NB4 (cell line): ENCODE data around the gene BNC2.

ENCODE experiments used
- CTCF ChIP-seq: IDR thresholded peaks from one replicate; pipeline ENCODE4 v1.5.1; 2012; ENCODE audit warnings: low read depth, low read length
- TF ChIP-seq, protein P1 (sequence below): IDR thresholded peaks from 2 replicates; pipeline ENCODE4 v1.6.1; 2011; ENCODE audit warnings: low read depth, low read length

DNA sequence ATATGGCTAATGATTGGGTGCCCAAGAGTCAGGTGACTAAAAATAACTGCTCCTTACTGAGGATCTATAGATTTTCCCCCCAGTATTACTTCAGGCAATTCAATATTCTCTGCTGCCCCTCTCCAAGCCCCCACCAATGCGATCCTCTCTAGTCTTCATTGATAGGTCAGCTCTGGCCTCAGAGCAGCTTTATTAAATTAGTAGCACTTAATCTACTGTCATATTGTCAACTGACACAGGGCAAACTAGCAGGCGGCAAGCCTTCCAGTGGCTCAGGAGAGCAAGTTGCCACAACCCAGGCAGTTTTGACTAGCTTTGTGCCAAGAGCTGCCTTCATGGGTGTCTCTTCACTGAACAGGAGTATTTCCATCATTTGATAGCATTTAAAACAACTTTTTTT lies 462.9 kb downstream of the BNC2 start:
- TF ChIP-seq CTCF = no peak
- TF ChIP-seq, protein P1, sequence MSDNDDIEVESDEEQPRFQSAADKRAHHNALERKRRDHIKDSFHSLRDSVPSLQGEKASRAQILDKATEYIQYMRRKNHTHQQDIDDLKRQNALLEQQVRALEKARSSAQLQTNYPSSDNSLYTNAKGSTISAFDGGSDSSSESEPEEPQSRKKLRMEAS = no peak
